GM23248 (cell line): ENCODE measurements around the gene CFAP99. TPM values are rescaled to one million over a fixed set of nuclear protein-coding genes. Genes with fewer than 3 reads are reported as not detected.
A peak's percentile ranks its signal among the peaks of the same experiment; 100 is the strongest.

Experiments used
- DNase-seq: peaks from one replicate; pipeline ENCODE4 v3.0.0-alpha.2; 2015
- H2AFZ ChIP-seq: fragments of 200-600 bp; sonication (generic); 2 replicates; pipeline ENCODE4 v1.6.1; 2016; ENCODE audit warnings: antibody characterized with exemption
- H3F3A ChIP-seq: fragments of 200-600 bp; sonication (generic); 2 replicates; pipeline ENCODE4 v1.6.1; 2016; ENCODE audit warnings: mild to moderate bottlenecking, antibody characterized with exemption, mixed run types; ENCODE audit not compliant: insufficient read depth
- H3K27ac ChIP-seq: fragments of 200-600 bp; sonication (generic); 2 replicates; pipeline ENCODE4 v1.5.1; 2016; ENCODE audit warnings: mild to moderate bottlenecking
- H3K27me3 ChIP-seq: fragments of 200-600 bp; sonication (generic); replicated peaks from 2 replicates; pipeline ENCODE4 v1.6.1; 2016; ENCODE audit warnings: mild to moderate bottlenecking; ENCODE audit not compliant: insufficient read depth
- H3K36me3 ChIP-seq: fragments of 200-600 bp; sonication (generic); 2 replicates; pipeline ENCODE4 v1.6.1; 2016; ENCODE audit warnings: low read depth, mild to moderate bottlenecking
- H3K4me1 ChIP-seq: fragments of 200-600 bp; sonication (generic); 2 replicates; pipeline ENCODE4 v1.6.1; 2016; ENCODE audit warnings: mild to moderate bottlenecking; ENCODE audit not compliant: insufficient read depth
- H3K4me2 ChIP-seq: fragments of 200-600 bp; sonication (generic); one replicate; pipeline ENCODE4 v1.6.1; 2016; ENCODE audit warnings: mild to moderate bottlenecking; ENCODE audit not compliant: unreplicated experiment
- H3K4me3 ChIP-seq: fragments of 200-600 bp; sonication (generic); 2 replicates; pipeline ENCODE4 v1.5.1; 2016; ENCODE audit warnings: mild to moderate bottlenecking
- H3K79me2 ChIP-seq: fragments of 200-600 bp; sonication (generic); 2 replicates; pipeline ENCODE4 v1.6.1; 2016; ENCODE audit warnings: mild to moderate bottlenecking; ENCODE audit not compliant: insufficient read depth
- H3K9ac ChIP-seq: fragments of 200-600 bp; sonication (generic); 2 replicates; pipeline ENCODE4 v1.6.1; 2016; ENCODE audit warnings: mild to moderate bottlenecking
- H3K9me2 ChIP-seq: fragments of 200-600 bp; sonication (generic); 2 replicates; pipeline ENCODE4 v1.6.1; 2016; ENCODE audit warnings: mixed run types, mild to moderate bottlenecking, moderate library complexity; ENCODE audit not compliant: insufficient read depth
- H3K9me3 ChIP-seq: fragments of 200-600 bp; sonication (generic); one replicate; pipeline ENCODE4 v1.6.1; 2017; ENCODE audit warnings: low read depth
- H4K20me1 ChIP-seq: fragments of 200-600 bp; sonication (generic); 2 replicates; pipeline ENCODE4 v1.6.0; 2016; ENCODE audit not compliant: insufficient read depth
- EZH2 ChIP-seq: fragments of 200-600 bp; sonication (generic); IDR thresholded peaks from 2 replicates; pipeline ENCODE4 v1.6.1; 2018; ENCODE audit warnings: antibody characterized with exemption, mild to moderate bottlenecking; ENCODE audit not compliant: insufficient read depth, poor library complexity, severe bottlenecking
- EZH2phosphoT487 ChIP-seq: fragments of 200-600 bp; sonication (generic); IDR thresholded peaks from 2 replicates; pipeline ENCODE4 v1.6.1; 2018; ENCODE audit warnings: antibody characterized with exemption, moderate library complexity, mild to moderate bottlenecking, low read depth; ENCODE audit not compliant: insufficient read depth
- WGBS, 2 experiments: methylation state at CpG; one replicate each; pipeline ENCODE4 v1.1.6; 2015 to 2017; ENCODE audit warnings: low lambda C conversion rate in 2 of 2, low coverage in 1 of 2; ENCODE audit errors: missing lambda C conversion rate in 2 of 2; 5-methylcytosine and 5-hydroxymethylcytosine counted together
- in situ Hi-C: fragments of 300-500 bp; cut with MboI; formaldehyde crosslinking; loops from 2 replicates; pipeline ENCODE4 v1.15.0; 2020
- polyA plus RNA-seq: library from polyadenylated mRNA; unstranded; fragments of >200 nt; fragmentation: Nextera tagmentation; extraction: Ambion mirVana; gene quantifications from 2 replicates; pipeline ENCODE4 v1.2.1, GENCODE V29; 2016
- total RNA-seq: library from RNA; depleted of rRNA; stranded (reverse); fragments of >200 nt; shearing (Covaris generic); gene quantifications from 2 replicates; pipeline ENCODE4 v1.2.3, GENCODE V29; 2014

CFAP99 gene
- total and polyA plus RNA-seq, 2 experiments from 2014 or later, result not detected

- 82 to 83% methylated on average over 28 of the region's 28 CpGs for WGBS, 2 experiments
- H3K27ac ChIP-seq, result no peak overlapping the region
- H3F3A ChIP-seq, result no peaks in the 10 kb centered on the region
- TF ChIP-seq EZH2phosphoT487 (no peak), EZH2 (no peak)
- no peaks in the 10 kb centered on the region for H3K9me2 ChIP-seq
- no peaks in the 10 kb centered on the region for H4K20me1 ChIP-seq
- H3K4me3 ChIP-seq, result no peak overlapping the region
- H3K36me3 ChIP-seq, result no peaks in the 10 kb centered on the region
- peaks cover 20% of the 10 kb centered on the region for H3K4me1 ChIP-seq
- H2AFZ ChIP-seq, result no peak overlapping the region
- no peak overlapping the region for H3K4me2 ChIP-seq
- H3K79me2 ChIP-seq, result no peaks in the 10 kb centered on the region
- H3K9ac ChIP-seq, result no peak overlapping the region
- no peaks in the 10 kb centered on the region for H3K9me3 ChIP-seq
- in situ Hi-C loops, result no loop called here
- DNase-seq, result no peak
- no peaks in the 10 kb centered on the region for H3K27me3 ChIP-seq
These were observed 19.0 kb upstream of the CFAP99 start for GRCh38 chr4:2399631-2400190.

- Histone ChIP-seq H3K9ac (no peak overlapping the region), H3K79me2 (no peaks in the 10 kb centered on the region), H4K20me1 (no peaks in the 10 kb centered on the region), H3K4me3 (no peak overlapping the region), H3F3A (no peaks in the 10 kb centered on the region), H2AFZ (no peak overlapping the region), H3K4me1 (peaks cover 13% of the 10 kb centered on the region), H3K9me3 (no peaks in the 10 kb centered on the region), H3K36me3 (no peaks in the 10 kb centered on the region), H3K27ac (no peak overlapping the region), H3K9me2 (no peaks in the 10 kb centered on the region), H3K27me3 (no peaks in the 10 kb centered on the region), H3K4me2 (no peak overlapping the region)
- in situ Hi-C loops, result no loop called here
- TF ChIP-seq EZH2 (no peak), EZH2phosphoT487 (no peak)
- DNase-seq, result no peak
- WGBS, 2 experiments, result 74 to 87% methylated on average over 13 of the region's 15 CpGs
These were observed 17.7 kb upstream of the CFAP99 start for GRCh38 chr4:2400841-2401609.

GRCh38 chr4:2401610-2401983, 17.2 kb upstream of the CFAP99 start:
- Histone ChIP-seq H3K27me3 (no peaks in the 10 kb centered on the region), H3F3A (no peaks in the 10 kb centered on the region), H3K4me3 (peak overlapping the region; percentile 58), H2AFZ (peak overlapping the region; percentile 74), H4K20me1 (no peaks in the 10 kb centered on the region), H3K4me1 (peaks cover 13% of the 10 kb centered on the region), H3K27ac (no peak overlapping the region), H3K79me2 (no peaks in the 10 kb centered on the region), H3K4me2 (peak overlapping the region; percentile 85), H3K36me3 (no peaks in the 10 kb centered on the region), H3K9me2 (no peaks in the 10 kb centered on the region), H3K9me3 (no peaks in the 10 kb centered on the region), H3K9ac (peak overlapping the region; percentile 18; the same call in 1 of the 2 replicates)
- TF ChIP-seq EZH2 (no peak), EZH2phosphoT487 (no peak)
- 45 to 46% methylated on average over 15 of the region's 15 CpGs for WGBS, 2 experiments
- DNase-seq, result no peak
- in situ Hi-C loops, result no loop called here

GRCh38 chr4:2402048-2402842, 16.5 kb upstream of the CFAP99 start:
- DNase-seq, result peak; percentile 54
- 3 to 4% methylated on average over 23 to 27 of the region's 27 CpGs for WGBS, 2 experiments
- Histone ChIP-seq H3K27me3 (no peaks in the 10 kb centered on the region), H3K4me3 (peak overlapping the region; percentile 58), H3K36me3 (no peaks in the 10 kb centered on the region), H3F3A (no peaks in the 10 kb centered on the region), H3K4me2 (peak overlapping the region; percentile 85), H3K79me2 (no peaks in the 10 kb centered on the region), H3K9me2 (no peaks in the 10 kb centered on the region), H4K20me1 (no peaks in the 10 kb centered on the region), H3K4me1 (peaks cover 13% of the 10 kb centered on the region), H3K9me3 (no peaks in the 10 kb centered on the region), H2AFZ (peak overlapping the region; percentile 74), H3K9ac (peak overlapping the region; percentile 18; the same call in 1 of the 2 replicates), H3K27ac (no peak overlapping the region)
- in situ Hi-C loops, result no loop called here
- no peak for TF ChIP-seq EZH2
- TF ChIP-seq EZH2phosphoT487, result no peak
